ENCODE data around the gene PARD3B. TPM values are rescaled to one million over a fixed set of nuclear protein-coding genes. Genes with fewer than 3 reads are reported as not detected.

PARD3B gene
- total RNA-seq, 1 donor from 2014 or later: 6.5 TPM

DNA sequence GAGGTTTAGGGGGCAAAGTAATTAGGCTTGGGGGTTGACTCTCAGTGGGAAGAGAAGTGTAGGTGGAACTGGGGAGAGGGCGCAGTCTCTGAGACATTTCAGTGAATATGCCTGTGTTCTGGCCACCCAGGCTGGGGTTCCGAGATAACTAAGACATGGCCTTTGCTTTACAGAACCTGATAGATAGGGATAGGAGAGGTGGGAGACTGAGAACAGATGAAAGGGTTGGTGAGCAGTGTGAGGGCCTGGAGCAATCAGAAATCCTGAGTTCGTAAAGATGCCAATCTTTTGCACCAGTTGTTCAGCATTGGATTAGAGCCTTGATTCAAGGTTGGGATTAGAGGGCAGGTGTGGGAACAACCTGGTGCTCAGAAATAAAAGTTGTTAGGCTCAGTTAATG is 15.6 kb downstream of the PARD3B start:
- Histone ChIP-seq H3K4me3 (ENCODE audit: low read depth, low read length) (no peak overlapping the region), H3K36me3 (ENCODE audit: control insufficient read depth, insufficient read depth, low read length) (no peaks in the 10 kb centered on the region), H3K27me3 (ENCODE audit: control insufficient read depth, insufficient read depth, low read length) (no peaks in the 10 kb centered on the region)
- TF ChIP-seq, protein P1, sequence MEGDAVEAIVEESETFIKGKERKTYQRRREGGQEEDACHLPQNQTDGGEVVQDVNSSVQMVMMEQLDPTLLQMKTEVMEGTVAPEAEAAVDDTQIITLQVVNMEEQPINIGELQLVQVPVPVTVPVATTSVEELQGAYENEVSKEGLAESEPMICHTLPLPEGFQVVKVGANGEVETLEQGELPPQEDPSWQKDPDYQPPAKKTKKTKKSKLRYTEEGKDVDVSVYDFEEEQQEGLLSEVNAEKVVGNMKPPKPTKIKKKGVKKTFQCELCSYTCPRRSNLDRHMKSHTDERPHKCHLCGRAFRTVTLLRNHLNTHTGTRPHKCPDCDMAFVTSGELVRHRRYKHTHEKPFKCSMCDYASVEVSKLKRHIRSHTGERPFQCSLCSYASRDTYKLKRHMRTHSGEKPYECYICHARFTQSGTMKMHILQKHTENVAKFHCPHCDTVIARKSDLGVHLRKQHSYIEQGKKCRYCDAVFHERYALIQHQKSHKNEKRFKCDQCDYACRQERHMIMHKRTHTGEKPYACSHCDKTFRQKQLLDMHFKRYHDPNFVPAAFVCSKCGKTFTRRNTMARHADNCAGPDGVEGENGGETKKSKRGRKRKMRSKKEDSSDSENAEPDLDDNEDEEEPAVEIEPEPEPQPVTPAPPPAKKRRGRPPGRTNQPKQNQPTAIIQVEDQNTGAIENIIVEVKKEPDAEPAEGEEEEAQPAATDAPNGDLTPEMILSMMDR (IDR thresholded peaks at IDR 0.05; ENCODE audit: insufficient read depth, low read length, poor library complexity, severe bottlenecking): no peak
- no peak for DNase-seq (ENCODE audit: low read depth)

DNA sequence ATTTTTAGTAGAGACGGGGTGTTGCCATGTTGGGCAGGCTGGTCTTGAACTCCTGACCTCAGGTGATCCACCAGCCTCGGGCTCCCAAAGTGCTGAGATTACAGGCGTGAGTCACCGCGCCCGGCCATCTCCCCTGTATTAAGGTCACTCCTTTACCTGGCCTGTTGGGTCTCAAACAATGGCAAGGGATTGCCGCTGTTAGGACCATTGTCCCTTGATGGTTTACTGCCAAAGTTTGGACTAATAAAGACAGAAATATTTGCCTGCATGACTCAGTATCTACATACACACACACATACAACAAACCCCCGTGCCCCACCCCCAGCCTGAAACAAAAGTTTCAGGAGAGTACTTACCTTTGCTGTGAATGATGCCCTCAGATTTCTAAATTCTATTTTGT is 16.5 kb downstream of the PARD3B start:
- no peak for DNase-seq (ENCODE audit: low read depth)
- H3K36me3 ChIP-seq (ENCODE audit: control insufficient read depth, insufficient read depth, low read length): no peaks in the 10 kb centered on the region
- H3K27me3 ChIP-seq (ENCODE audit: control insufficient read depth, insufficient read depth, low read length): no peaks in the 10 kb centered on the region
- TF ChIP-seq, protein P1 (IDR thresholded peaks at IDR 0.05; ENCODE audit: insufficient read depth, low read length, poor library complexity, severe bottlenecking): no peak
- H3K4me3 ChIP-seq (ENCODE audit: low read depth, low read length): no peak overlapping the region

DNA sequence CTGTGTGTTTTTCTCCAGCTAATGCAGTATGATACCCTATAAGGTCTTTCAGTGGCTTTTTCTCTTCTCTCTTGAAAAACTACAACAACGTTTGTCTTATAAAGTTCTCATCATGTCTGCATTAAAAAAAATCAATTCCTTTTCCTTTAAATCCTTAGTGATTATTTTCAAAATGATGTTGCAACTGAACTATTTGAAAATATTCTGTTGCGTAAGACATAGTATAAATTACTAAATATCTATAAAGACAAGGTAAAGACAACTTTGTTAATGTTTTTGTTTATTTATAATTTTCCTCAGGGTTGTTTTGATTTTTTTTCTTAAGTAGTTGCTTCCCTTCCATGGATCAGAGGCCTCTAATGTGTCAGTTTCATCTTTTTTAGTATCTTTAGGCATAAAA is 21.2 kb downstream of the PARD3B start:
- H3K4me3 ChIP-seq (ENCODE audit: low read depth, low read length): no peak overlapping the region
- DNase-seq (ENCODE audit: low read depth): no peak
- H3K36me3 ChIP-seq (ENCODE audit: control insufficient read depth, insufficient read depth, low read length): no peaks in the 10 kb centered on the region
- TF ChIP-seq, protein P1 (IDR thresholded peaks at IDR 0.05; ENCODE audit: insufficient read depth, low read length, poor library complexity, severe bottlenecking): no peak
- H3K27me3 ChIP-seq (ENCODE audit: control insufficient read depth, insufficient read depth, low read length): no peaks in the 10 kb centered on the region

- TF ChIP-seq, protein P1 (IDR thresholded peaks at IDR 0.05; ENCODE audit: insufficient read depth, low read length, poor library complexity, severe bottlenecking): no peak
Observed at GRCh38 chr2:204570421-204570820, 25.1 kb downstream of the PARD3B start.

GRCh38 chr2:204571041-204571440 is 25.8 kb downstream of the PARD3B start:
- Histone ChIP-seq H3K36me3 (ENCODE audit: control insufficient read depth, insufficient read depth, low read length) (no peaks in the 10 kb centered on the region), H3K27me3 (ENCODE audit: control insufficient read depth, insufficient read depth, low read length) (no peaks in the 10 kb centered on the region), H3K4me3 (ENCODE audit: low read depth, low read length) (no peak overlapping the region)
- DNase-seq (ENCODE audit: low read depth): no peak
- TF ChIP-seq, protein P1 (IDR thresholded peaks at IDR 0.05; ENCODE audit: insufficient read depth, low read length, poor library complexity, severe bottlenecking): no peak

More at GRCh38 chr2:204570421-204570820, 25.1 kb downstream of the PARD3B start:
- DNase-seq (ENCODE audit: low read depth): no peak
- Histone ChIP-seq H3K27me3 (ENCODE audit: control insufficient read depth, insufficient read depth, low read length) (no peaks in the 10 kb centered on the region), H3K4me3 (ENCODE audit: low read depth, low read length) (no peak overlapping the region), H3K36me3 (ENCODE audit: control insufficient read depth, insufficient read depth, low read length) (no peaks in the 10 kb centered on the region)

DNA sequence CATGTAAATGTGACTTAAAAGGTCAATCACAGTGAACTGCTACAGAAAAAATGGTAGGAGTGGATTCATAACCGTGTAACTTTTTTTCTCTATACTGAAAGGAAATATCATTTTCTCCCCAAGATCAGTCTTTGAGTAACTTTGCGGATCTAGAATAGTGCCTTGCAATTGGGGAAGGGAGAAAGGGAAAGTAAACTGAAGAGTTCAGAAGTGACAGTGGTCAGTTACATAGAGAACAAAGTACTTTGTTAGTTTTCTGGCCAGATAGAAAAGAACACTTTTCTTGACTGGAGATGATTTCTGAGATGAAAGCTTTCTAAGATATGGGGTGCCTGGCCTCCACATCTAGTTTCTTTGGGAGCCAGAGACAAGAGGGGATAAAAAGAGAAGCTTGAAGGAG is 26.6 kb downstream of the PARD3B start:
- DNase-seq (ENCODE audit: low read depth): no peak
- Histone ChIP-seq H3K27me3 (ENCODE audit: control insufficient read depth, insufficient read depth, low read length) (no peaks in the 10 kb centered on the region), H3K4me3 (ENCODE audit: low read depth, low read length) (no peak overlapping the region), H3K36me3 (ENCODE audit: control insufficient read depth, insufficient read depth, low read length) (no peaks in the 10 kb centered on the region)
- TF ChIP-seq, protein P1 (IDR thresholded peaks at IDR 0.05; ENCODE audit: insufficient read depth, low read length, poor library complexity, severe bottlenecking): no peak

All from kidney epithelial cell (primary cell).